Amniotic stem cell (primary cell): ENCODE results near the gene ADSS1.

Source experiments
- DNase-seq: peaks from one replicate; lab custom pipeline; 2025; lab: John Stamatoyannopoulos, UW

The ADSS1 gene

DNA sequence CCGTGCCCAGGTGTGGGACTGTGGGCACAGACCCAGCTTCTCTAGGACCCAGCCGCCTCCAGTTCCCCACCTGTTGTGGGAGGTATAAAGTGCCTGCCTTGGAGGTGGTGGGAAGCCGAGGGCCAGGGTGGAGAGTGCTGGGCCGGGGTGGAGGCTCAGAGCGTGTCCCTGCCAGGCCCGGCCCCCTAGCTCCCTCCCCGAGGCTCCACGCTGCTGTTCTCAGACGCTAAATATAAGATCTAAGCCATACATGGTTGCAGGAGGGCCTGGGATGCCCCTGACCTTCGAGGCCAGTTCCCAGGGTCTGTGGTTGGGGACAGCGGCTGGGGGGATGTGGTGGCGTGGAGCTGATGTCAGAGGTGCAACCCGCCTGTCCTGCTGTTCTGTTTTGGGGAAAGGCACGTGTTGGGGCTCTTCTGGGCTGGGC, 23.8 kb upstream of the ADSS1 start:
- no peak for DNase-seq

DNA sequence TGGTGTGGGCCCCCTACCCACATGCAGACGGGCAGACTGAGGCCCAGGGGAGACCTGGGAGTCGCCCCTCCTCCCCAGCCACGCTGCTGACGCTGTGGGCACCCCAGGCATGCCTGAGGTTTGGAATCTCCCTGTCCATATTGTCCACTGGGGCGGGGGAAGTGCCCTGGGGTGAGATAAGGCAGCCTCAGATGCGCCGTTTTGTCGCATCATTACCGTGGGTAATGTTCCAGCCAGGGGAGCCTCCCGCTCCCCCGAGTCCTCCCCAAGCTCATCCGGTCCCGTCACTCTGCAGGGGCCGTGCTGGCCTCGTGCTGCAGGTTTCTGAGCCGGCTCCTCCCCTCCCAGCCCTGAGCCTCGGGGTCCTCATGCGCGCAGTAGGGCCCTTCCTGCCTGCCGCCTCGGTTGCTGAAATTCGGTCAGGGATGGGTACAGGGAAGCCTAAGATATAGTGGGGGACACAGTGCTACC, 23.2 kb upstream of the ADSS1 start:
- DNase-seq = no peak

DNA sequence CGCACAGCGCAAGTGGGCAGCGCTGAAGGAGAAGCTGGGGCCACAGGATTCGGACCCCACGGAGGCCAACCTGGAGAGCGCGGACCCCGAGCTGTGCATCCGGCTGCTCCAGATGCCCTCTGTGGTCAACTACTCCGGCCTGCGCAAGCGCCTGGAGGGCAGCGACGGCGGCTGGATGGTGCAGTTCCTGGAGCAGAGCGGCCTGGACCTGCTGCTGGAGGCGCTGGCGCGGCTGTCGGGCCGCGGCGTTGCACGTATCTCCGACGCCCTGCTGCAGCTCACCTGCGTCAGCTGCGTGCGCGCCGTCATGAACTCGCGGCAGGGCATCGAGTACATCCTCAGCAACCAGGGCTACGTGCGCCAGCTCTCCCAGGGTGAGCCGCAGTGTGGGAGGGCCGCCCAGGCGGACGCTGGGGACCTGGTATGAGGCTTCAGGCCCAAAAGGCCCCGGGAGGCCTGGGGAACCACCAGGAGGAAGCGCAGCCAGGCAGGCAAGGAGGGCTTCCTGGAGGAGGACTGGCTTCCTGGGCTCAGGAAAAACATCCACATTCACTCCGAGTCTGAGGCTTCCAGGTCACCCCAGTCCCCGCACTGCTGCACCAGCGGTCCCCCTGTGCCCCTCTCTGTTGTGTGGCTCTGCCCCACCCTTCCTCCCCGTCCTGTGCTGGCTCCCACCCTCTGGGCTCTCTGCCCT, 22.5 kb upstream of the ADSS1 start:
- no peak for DNase-seq

DNA sequence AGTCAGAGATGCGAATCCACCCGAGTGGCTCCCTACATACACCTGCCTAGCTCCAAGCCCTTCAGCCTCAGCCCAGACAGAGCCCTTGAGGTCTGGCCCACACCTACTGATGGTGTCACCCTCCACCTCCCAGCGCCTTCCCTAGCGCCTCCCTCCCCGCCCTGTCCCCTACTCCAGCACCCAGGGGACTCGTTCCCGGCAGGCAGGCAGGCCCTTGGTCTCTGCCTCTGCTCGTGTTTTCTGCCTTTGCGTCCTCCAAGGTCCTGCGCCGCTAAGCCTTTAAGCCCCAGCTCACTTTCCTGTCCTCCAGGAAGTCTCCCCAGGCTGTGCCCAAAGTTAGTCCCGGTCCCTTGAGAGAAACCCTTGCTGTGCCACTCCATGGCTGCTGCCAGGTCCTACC, 21.9 kb upstream of the ADSS1 start:
- DNase-seq = no peak

DNA sequence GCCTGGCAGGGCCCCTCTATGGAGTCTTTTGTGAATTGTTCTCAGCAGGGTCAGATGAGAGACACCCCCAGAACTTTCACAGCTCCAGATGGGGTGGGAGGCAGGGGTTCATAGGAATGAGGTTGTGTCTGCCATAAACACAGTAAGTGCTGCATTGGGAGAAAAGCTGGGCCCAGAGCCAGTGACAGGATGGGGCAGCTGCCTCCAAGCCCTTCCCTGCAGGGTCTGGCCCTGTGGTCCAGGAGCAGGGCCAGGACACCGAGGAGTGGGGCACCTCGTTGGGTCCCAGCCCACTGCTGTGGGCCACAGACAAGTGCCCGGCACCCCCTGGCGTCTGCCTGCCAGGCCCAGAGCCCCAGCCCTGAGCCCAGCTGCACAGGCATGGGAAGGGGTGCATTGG, 21.4 kb upstream of the ADSS1 start:
- DNase-seq = no peak

DNA sequence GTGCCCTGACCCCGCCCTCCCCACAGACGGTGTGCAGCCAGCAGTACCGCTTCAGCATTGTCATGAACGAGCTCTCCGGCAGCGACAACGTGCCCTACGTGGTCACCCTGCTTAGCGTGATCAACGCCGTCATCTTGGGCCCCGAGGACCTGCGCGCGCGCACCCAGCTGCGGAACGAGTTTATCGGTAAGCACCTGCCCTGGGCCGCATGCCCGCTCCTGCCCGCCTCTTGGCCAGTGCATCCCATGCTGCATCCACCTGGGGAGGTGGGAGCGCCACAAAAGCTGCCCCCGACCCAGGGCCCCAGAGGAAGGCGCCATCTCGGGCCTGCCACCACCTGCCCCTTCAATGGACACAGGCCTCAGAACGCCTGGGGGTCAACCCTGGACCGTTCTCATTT, 20.8 kb upstream of the ADSS1 start:
- no peak for DNase-seq

DNA sequence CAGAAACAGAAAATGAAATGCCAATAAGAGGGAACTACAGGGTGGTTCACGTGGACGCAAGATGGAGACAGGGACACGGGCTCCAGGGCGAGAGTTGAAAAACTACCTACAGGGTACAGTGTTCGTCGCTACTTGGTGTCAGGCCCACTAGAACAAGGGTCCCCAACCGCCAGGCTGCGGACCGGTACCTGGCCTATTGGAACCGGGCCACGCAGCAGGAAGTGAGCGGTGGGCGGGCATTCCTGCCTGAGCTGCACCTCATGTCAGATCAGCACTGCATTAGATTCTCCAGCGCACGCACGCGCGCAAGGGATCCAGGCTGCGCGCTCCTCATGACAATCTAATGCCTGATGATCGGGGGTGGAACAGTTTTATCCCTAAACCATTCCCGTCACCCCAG, 19.8 kb upstream of the ADSS1 start:
- no peak for DNase-seq

DNA sequence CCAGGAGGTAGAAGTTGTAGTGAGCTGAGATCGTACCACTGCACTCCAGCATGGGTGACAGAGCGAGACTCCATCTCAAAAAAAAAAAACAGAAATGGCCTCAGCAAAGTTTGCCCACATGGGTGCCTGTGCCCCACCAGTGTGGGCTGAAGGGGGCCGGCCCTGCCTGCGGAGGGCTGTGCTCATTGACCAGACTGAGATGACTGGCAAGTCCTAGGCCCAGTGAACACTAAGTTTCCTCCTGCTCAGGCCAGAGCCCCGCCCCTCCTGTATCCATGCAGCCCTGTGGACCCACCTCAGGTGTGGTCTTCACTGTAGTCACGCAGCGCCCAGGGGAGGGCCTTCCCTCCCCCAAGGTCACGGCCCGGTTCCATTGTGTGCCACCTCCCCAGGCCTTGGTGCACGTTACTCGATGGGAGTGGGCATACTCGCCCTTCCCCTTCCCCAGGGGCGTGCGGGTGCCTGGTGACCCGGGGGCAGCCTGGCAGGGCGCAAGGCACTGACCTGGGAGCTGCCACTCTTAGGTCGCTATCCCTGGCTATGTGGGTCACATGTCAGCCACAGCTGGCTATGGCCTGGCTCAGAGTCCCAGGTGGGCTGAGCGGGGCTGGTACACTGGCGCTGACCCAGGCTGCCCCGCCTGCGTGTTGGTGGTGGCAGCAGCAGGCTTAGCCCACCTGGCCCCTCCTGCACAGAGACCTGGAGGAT, 18.5 kb upstream of the ADSS1 start:
- no peak for DNase-seq

DNA sequence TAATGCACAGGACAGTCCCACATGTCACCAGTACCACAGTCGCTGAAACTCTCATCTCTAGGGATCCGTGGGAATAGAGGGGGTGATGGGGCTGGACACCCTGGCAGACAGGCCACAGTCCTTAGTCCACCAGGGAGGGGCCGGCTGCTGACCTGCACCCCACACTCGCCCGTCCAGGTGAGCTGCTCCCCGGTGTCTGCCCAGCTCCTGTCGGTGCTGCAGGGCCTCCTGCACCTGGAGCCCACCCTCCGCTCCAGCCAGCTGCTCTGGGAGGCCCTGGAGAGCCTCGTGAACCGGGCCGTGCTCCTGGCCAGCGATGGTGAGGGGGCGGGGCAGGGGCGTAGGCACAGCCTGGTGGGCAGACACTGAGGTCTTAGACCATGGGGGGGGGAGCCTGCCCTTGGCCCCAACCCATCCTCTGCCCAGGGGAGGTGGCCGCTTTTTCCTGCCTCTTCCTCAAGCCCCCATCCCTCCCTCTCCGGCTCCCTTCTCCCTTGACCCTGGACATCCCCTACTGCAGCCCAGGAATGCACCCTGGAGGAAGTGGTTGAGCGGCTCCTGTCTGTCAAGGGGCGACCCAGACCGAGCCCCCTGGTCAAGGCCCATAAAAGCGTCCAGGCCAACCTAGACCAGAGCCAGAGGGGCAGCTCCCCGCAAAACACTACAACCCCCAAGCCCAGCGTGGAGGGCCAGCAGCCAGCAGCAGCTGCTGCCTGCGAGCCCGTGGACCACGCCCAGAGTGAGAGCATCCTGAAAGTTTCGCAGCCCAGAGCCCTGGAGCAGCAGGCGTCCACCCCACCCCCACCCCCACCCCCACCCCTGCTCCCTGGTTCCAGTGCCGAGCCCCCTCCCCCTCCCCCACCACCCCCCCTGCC, 17.1 kb upstream of the ADSS1 start:
- DNase-seq = no peak

DNA sequence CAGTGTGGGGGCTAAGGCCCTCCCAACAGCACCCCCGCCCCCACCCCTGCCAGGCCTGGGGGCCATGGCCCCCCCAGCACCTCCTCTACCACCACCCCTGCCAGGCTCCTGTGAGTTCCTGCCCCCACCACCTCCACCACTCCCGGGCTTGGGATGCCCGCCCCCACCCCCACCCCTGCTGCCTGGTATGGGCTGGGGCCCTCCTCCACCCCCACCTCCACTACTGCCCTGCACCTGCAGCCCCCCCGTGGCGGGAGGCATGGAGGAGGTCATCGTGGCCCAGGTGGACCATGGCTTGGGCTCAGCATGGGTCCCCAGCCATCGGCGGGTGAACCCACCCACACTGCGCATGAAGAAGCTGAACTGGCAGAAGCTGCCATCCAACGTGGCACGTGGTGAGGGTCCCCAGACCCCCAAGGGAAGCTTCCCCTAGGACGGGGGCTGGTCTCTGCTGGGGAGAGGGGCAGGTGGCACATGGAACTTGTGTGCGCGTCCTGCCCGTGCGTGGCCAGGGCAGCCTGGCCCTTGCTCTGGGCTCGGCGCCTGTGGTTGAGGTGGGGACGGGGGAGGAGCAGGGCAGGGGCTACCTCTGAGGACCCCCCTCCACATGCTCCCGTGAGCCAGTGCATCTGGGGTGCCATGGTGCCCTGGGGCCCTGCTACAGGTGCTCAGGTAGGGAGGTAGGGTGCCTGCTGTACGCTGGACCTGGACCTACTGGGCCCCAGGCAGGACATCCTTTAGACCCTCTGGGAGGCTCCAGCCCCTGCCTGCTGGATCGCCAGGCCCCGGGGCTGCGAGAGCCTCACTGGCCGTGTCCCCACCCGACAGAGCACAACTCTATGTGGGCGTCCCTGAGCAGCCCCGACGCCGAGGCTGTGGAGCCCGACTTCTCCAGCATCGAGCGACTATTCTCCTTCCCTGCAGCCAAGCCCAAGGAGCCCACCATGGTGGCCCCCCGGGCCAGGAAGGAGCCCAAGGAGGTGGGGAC, 16.1 kb upstream of the ADSS1 start:
- DNase-seq = no peak

DNA sequence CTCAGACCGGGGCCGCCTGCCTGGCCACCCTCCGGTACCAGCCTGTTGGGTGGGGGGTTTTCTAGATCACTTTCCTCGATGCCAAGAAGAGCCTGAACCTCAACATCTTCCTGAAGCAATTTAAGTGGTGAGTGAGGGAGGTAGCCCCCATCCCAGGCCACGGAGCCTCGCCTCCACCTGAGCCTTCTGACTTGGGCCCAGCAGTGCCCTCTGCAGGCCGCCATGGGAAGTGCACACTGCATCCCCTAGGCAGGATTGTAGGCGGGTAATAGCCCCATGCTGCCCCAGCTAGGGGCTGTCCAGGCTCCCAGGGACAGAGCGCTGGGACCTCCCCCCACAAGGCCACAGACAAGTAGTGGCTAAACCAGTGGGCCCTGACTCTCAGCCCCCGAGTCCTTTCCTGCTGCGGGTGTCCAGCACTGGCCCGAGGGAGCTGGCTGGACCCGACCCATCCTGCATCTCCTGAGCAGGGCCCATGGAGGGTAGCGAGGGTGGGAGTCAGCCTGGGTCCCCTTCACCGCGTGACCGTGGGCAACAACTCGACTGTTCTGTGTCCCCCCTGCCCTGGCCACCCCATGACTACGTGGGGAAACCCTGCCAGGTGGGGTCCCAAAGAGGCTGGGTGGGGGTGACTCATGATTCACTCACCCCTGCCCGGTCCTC, 15.3 kb upstream of the ADSS1 start:
- DNase-seq = no peak

DNA sequence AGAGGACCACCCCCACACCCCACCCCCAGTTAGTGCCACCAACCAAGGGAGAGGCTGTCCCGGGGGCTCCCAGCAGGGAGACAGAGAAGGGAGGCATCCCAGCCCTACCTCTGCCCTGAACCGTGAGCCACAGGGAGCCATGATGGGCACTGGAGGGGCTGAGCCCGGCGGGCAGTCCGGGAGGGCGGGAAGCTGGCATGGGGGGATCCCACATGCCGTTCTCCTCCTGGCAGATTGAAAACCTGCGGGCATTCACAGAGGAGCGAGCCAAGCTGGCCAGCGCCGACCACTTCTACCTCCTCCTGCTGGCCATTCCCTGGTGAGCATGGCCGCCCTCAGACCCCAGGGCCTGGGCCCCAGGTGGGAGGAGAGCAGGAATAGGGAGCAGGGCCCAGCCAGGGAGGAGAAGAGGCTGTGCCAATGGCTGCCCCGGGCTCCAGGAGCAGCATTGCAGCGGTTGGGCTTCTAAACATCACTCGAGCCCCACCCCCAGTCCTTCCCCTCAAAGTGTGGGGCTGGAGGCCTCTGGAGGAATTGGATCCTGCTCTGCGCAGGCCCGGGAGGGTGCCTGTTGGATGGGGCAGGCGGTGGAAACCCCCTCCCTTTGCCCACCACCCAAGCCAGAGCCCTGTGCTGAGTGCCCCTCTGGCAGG, 14.5 kb upstream of the ADSS1 start:
- DNase-seq = no peak

DNA sequence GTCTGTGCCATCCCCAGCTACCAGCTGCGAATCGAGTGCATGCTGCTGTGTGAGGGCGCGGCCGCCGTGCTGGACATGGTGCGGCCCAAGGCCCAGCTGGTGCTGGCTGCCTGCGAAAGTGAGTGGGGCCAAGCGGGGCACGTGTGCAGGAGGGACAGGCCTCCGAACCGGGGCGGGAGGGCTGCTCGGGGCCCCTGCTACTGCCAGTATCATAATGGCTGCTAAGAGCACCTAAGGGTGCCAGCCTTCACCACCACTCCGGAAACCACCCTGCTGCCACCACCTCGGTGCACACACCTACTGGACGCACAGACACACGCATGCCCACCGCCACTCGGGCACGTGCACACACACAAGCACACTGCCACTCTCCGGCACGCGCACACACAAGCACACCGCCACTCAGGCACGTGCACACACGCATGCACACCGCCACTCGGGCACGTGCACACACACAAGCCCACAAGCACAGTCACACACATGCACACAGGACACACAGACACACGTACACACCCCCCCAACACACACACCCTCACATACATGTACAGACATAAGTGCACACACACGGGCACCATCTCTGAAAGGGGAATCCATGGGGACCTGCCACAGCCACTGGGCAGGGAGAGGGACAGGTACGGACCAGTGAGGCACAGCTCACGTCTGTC, 13.8 kb upstream of the ADSS1 start:
- no peak for DNase-seq

DNA sequence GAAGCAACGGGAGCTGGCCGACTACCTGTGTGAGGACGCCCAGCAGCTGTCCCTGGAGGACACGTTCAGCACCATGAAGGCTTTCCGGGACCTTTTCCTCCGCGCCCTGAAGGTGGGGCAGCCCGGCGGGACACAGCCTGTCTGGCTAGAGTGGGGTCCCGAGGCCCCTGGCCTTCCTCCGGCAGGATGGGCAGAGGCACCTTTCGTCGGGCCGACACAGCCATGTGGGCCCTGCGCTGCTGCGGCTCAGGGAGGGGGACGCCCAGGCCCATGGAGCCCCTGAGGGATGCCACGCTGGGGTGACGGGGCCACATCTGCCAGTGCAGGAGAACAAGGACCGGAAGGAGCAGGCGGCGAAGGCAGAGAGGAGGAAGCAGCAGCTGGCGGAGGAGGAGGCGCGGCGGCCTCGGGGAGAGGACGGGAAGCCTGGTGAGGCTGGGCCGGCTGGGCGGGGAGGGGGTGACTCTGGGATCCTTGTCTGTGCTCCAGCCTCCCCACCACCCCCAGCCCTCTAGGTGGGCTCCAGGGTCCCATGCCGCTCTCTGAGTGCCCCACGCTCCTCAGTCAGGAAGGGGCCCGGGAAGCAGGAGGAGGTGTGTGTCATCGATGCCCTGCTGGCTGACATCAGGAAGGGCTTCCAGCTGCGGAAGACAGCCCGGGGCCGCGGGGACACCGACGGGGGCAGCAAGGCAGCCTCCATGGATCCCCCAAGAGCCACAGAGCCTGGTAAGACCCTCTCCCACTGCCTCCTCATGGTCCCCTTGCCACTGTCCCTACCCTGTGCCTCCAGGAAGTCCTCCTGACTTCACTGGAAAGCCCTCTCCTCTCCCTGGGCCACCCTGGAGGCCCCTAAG, 10.9 kb upstream of the ADSS1 start:
- DNase-seq = no peak

DNA sequence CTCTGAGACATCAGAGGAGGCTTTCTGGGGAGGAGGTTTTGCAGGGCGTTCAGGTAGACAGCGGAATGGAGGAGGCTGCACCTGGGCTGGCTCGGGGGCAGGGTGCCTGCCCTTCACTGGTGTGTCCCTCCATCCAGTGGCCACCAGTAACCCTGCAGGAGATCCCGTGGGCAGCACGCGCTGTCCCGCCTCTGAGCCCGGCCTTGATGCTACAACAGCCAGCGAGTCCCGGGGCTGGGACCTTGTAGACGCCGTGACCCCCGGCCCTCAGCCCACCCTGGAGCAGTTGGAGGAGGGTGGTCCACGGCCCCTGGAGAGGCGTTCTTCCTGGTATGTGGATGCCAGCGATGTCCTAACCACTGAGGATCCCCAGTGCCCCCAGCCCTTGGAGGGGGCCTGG, 10.0 kb upstream of the ADSS1 start:
- no peak for DNase-seq

DNA sequence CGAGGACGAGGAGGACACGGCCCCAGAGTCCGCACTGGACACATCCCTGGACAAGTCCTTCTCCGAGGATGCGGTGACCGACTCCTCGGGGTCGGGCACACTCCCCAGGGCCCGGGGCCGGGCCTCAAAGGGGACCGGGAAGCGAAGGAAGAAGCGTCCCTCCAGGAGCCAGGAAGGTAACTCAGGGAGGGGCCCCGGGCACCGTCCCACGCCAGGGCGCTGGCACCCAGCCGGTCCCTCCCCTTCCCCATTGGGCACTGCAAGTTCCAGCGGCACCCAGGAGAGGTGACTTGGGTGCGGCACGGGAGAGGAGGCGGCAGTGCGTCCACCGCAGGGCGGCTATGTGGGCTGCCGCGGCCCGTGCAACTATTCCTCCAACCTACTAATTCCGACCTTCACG, 9.3 kb upstream of the ADSS1 start:
- DNase-seq = no peak

DNA sequence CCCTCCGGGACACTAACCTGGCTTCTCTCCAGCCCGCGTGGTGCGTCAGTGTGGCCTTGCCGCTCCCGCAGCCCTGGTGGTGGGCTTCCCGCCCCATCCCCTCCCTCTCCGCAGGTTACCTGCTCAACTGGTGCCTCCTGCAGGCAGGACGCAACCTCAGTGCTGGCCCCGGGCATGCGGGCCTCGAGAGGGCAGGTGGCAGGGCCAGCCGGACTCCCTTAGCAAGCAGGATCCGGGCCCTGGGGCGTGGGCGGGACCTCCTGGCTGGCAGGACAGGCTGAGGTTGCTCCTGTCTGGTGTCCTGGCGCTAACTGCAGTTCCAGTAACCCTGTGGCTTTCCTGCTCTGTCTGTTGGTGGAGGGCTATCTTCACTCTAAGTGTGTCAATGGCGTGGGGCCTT, 8.6 kb upstream of the ADSS1 start:
- DNase-seq = no peak

DNA sequence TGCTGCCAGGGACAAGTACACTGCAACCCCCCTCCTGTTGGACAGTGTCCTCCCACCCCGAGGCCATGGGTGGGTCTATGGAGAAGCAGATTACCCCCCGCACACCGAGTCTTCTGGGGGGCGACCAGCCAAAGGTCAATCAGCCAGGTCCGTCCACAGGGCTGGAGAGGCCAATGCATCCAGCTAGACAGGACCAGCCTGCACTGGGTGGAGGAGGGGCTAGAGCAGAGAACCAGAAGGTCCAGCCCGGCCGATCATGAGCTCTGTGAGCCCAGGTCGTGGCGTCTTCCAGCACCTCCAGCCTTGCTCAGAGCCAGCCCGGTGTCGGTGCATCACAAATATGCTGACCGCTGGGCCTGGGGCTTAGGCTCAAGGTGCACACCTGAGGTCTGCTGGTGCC, 8.2 kb upstream of the ADSS1 start:
- no peak for DNase-seq

DNA sequence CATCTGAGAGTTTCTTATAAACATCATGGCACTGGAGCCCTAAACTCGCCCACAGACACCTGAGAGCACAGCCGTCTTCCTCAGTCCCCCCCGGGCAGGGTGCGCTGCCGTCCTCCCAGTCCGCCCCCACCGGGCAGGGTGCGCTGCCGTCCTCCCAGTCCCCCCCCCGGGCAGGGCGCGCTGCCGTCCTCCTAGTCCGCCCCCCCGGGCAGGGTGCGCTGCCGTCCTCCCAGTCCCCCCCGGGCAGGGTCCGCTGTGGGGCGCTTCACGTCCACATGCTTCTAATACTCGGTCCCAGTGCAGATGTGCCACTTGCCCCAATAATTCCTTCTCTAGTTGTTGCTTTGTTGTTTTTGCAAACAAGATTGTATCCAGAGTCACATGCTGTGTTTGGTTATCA, 6.9 kb upstream of the ADSS1 start:
- DNase-seq = no peak
